K562 (cell line): ENCODE measurements around the gene ZFPM1. TPM values are rescaled to one million over a fixed set of nuclear protein-coding genes. Genes with fewer than 3 reads are reported as not detected.
A peak's percentile ranks its signal among the peaks of the same experiment; 100 is the strongest.

Source experiments
- ATAC-seq: fragments of 200-7000 bp; cut with Tn5 transposase; 3 replicates; pipeline ENCODE4 v1.9.1; 2020; ENCODE audit warnings: moderate library complexity
- BruUV-seq: library from RNA; stranded (reverse); fragments of 400-500 nt; replicated peaks from 2 replicates; lab custom pipeline; 2021; lab: Mats Ljungman, UMichigan
- CTCF ChIA-PET: fragments of 300-600 bp; formaldehyde crosslinking; extraction: SDS; loops from one replicate; lab custom pipeline; 2021; ENCODE audit warnings: low intra/inter-chr PET ratio; lab: Yijun Ruan, JAX
- POLR2A ChIA-PET: fragments of 300-600, 350-650 bp; sonication (Branson Sonifier 250); formaldehyde crosslinking; extraction: SDS; loops from one replicate; lab custom pipeline; 2021; ENCODE audit warnings: antibody characterized with exemption, inconsistent platforms; lab: Yijun Ruan, JAX
- DNase-seq, 4 experiments: peaks; one replicate each; pipeline versions ENCODE4 v3.0.0 to v3.0.0-alpha.2; 2011 to 2018; ENCODE audit warnings: low spot score in 3 of 4, mixed read lengths in 3 of 4; ENCODE audit errors: extremely low read depth in 1 of 4
- FAIRE-seq: peaks from 2 replicates; lab custom pipeline; 2011; peaks lifted over from hg19 to GRCh38; lab: Jason Lieb, UNC
- H2AFZ ChIP-seq: 2 replicates; pipeline ENCODE4 v1.6.0; 2011; ENCODE audit warnings: low read depth, low read length, control low read depth, inconsistent platforms
- H3K27ac ChIP-seq: fragments of 200-600 bp; 3 replicates; pipeline ENCODE4 v1.8.0; 2011; ENCODE audit warnings: low read depth, mild to moderate bottlenecking, control low read depth, inconsistent platforms, low read length, moderate library complexity, mixed read lengths; ENCODE audit errors: extremely low read depth
- H3K27me3 ChIP-seq, 2 experiments: fragments of 300-600 bp in 1 of 2; 2 replicates in 1 of 2; 3 replicates in 1 of 2; pipeline versions ENCODE4 v1.6.0 to v1.8.0; 2011; ENCODE audit warnings: inconsistent platforms in 2 of 2, low read length in 2 of 2, mild to moderate bottlenecking in 1 of 2, mixed read lengths in 1 of 2, moderate library complexity in 1 of 2; ENCODE audit not compliant: control insufficient read depth in 2 of 2, insufficient read depth in 2 of 2
- H3K36me3 ChIP-seq: fragments of 300-600 bp; 3 replicates; pipeline ENCODE4 v1.8.0; 2011; ENCODE audit warnings: mild to moderate bottlenecking, low read length, inconsistent platforms; ENCODE audit not compliant: control insufficient read depth, insufficient read depth
- H3K4me1 ChIP-seq, 2 experiments: fragments of 200-600 bp in 1 of 2; replicated peaks in 1 of 2; 2 replicates in 1 of 2; 3 replicates in 1 of 2; pipeline versions ENCODE4 v1.5.1 to v1.8.0; 2011; ENCODE audit warnings: inconsistent platforms in 2 of 2, low read length in 2 of 2, mild to moderate bottlenecking in 1 of 2, mixed read lengths in 1 of 2, moderate library complexity in 1 of 2; ENCODE audit not compliant: control insufficient read depth in 2 of 2, insufficient read depth in 2 of 2
- H3K4me2 ChIP-seq: 2 replicates; pipeline ENCODE4 v1.6.1; 2011; ENCODE audit warnings: low read length, control low read depth, inconsistent platforms, mixed read lengths; ENCODE audit not compliant: insufficient read depth
- H3K4me3 ChIP-seq: fragments of 200-600 bp; sonication (generic), shearing (Covaris generic); 2 replicates; pipeline ENCODE4 v1.5.1; 2016; ENCODE audit warnings: control low read depth, inconsistent platforms
- H3K79me2 ChIP-seq: fragments of 200-600 bp; 3 replicates; pipeline ENCODE4 v1.8.0; 2011; ENCODE audit warnings: low read length, inconsistent platforms; ENCODE audit not compliant: control insufficient read depth, insufficient read depth
- H3K9ac ChIP-seq, 2 experiments: 2 replicates each; pipeline versions ENCODE4 v1.6.0 to v1.6.1; 2011; ENCODE audit warnings: low read depth in 2 of 2, low read length in 2 of 2, control low read depth in 1 of 2, inconsistent platforms in 1 of 2, mild to moderate bottlenecking in 1 of 2, mixed read lengths in 1 of 2; ENCODE audit not compliant: insufficient read depth in 1 of 2
- H3K9me1 ChIP-seq: one replicate; pipeline ENCODE4 v1.6.0; 2011; ENCODE audit warnings: inconsistent platforms, mild to moderate bottlenecking, low read length, moderate library complexity; ENCODE audit not compliant: control insufficient read depth, insufficient read depth
- H3K9me3 ChIP-seq: replicated peaks from 2 replicates; pipeline ENCODE4 v1.5.1; 2011; ENCODE audit warnings: low read depth, low read length, inconsistent platforms; ENCODE audit not compliant: control insufficient read depth, insufficient read depth
- H4K20me1 ChIP-seq: replicated peaks from 2 replicates; pipeline ENCODE4 v1.6.1; 2011; ENCODE audit warnings: low read length, inconsistent platforms, mixed read lengths; ENCODE audit not compliant: control insufficient read depth, insufficient read depth
- ARID3B ChIP-seq: fragments of 250-450 bp; sonication (Bioruptor Pico); IDR thresholded peaks from 2 replicates; pipeline ENCODE4 v1.4.0; 2020; ENCODE audit warnings: borderline replicate concordance
- DMBX1 ChIP-seq: fragments of 250-450 bp; sonication (Bioruptor Pico); IDR thresholded peaks from 2 replicates; pipeline ENCODE4 v1.8.0; 2022; ENCODE audit warnings: inconsistent platforms, mild to moderate bottlenecking, moderate library complexity, borderline replicate concordance
- HOXB6 ChIP-seq: fragments of 250-450 bp; sonication (Bioruptor Pico); IDR thresholded peaks from 2 replicates; pipeline ENCODE4 v1.5.1; 2022; ENCODE audit warnings: mild to moderate bottlenecking, borderline replicate concordance
- MTA3 ChIP-seq: fragments of 450-650 bp; formaldehyde crosslinking; IDR thresholded peaks from 2 replicates; pipeline ENCODE4 v1.6.1; 2017; ENCODE audit warnings: mild to moderate bottlenecking, borderline replicate concordance
- RAD51 ChIP-seq: fragments of 450-650 bp; IDR thresholded peaks from 2 replicates; pipeline ENCODE4 v1.7.1; 2016; ENCODE audit warnings: low read depth, mild to moderate bottlenecking, borderline replicate concordance
- TFE3 ChIP-seq: fragments of 450-650 bp; formaldehyde crosslinking; IDR thresholded peaks from 2 replicates; pipeline ENCODE4 v1.4.0; 2020; ENCODE audit warnings: mild to moderate bottlenecking, mixed read lengths
- XRCC3 ChIP-seq: fragments of 450-650 bp; IDR thresholded peaks from 2 replicates; pipeline ENCODE4 v1.6.1; 2017; ENCODE audit warnings: mild to moderate bottlenecking, moderate library complexity
- ZNF277 ChIP-seq: fragments of 250-450 bp; sonication (Bioruptor Pico); IDR thresholded peaks from 2 replicates; pipeline ENCODE4 v1.8.0; 2022; ENCODE audit warnings: inconsistent platforms, mild to moderate bottlenecking, moderate library complexity, borderline replicate concordance
- ZNF347 ChIP-seq: fragments of 450-650 bp; formaldehyde crosslinking; IDR thresholded peaks from 2 replicates; pipeline ENCODE4 v1.4.0; 2020; ENCODE audit warnings: low read depth, mild to moderate bottlenecking, moderate library complexity
- ZNF75A ChIP-seq: fragments of 450-650 bp; formaldehyde crosslinking; IDR thresholded peaks from 2 replicates; pipeline ENCODE4 v1.4.0; 2020; ENCODE audit warnings: mild to moderate bottlenecking
- WGBS: fragments of 100-300 bp; shearing (Covaris generic); methylation state at CpG from one replicate; pipeline ENCODE4 v1.1.6; 2016; ENCODE audit warnings: low coverage, mixed read lengths; ENCODE audit not compliant: insufficient coverage; ENCODE audit errors: missing lambda C conversion rate; 5-methylcytosine and 5-hydroxymethylcytosine counted together
- in situ Hi-C: fragments of 300-500 bp; cut with MboI; formaldehyde crosslinking; loops from 4 replicates; pipeline ENCODE4 v1.15.0; 2018; ENCODE audit warnings: inconsistent platforms, mixed read lengths
- intact Hi-C: fragments of 100-400 bp; cut with micrococcal nuclease; formaldehyde crosslinking; loops from 2 replicates; pipeline ENCODE4 v1.14.2; 2022
- polyA plus RNA-seq, 8 experiments: library from polyadenylated mRNA; depleted of rRNA in 4 of 8; stranded (reverse) in 5 of 8; unstranded in 3 of 8; fragments of >200 nt; fragmentation: Nextera tagmentation in 2 of 8; fragmentation: Illumina TruSeq in 1 of 8; extraction: Ambion mirVana in 2 of 8; extraction: Trizol in 1 of 8; gene quantifications; 2 replicates each; pipeline versions ENCODE4 v1.2.1 to v1.2.3, GENCODE V29; 2011 to 2014; ENCODE audit warnings: inconsistent platforms in 1 of 8, missing spikeins in 1 of 8
- total RNA-seq, 7 experiments: library from RNA; depleted of rRNA in 6 of 7; stranded (reverse); fragments of >200 nt in 6 of 7; fragmentation: Illumina TruSeq in 2 of 7; extraction: Trizol in 2 of 7; gene quantifications; 2 replicates each; pipeline versions ENCODE4 v1.2.1 to v1.2.3, GENCODE V29; 2011 to 2021; ENCODE audit warnings: low replicate concordance in 1 of 7

Gene ZFPM1
- total and polyA plus RNA-seq, 9 of the 15 experiments (the other 6 are each of a cell fraction or from before 2014, with no cell fraction given), result 0.03 to 35.9 (median 1.4) TPM

DNA sequence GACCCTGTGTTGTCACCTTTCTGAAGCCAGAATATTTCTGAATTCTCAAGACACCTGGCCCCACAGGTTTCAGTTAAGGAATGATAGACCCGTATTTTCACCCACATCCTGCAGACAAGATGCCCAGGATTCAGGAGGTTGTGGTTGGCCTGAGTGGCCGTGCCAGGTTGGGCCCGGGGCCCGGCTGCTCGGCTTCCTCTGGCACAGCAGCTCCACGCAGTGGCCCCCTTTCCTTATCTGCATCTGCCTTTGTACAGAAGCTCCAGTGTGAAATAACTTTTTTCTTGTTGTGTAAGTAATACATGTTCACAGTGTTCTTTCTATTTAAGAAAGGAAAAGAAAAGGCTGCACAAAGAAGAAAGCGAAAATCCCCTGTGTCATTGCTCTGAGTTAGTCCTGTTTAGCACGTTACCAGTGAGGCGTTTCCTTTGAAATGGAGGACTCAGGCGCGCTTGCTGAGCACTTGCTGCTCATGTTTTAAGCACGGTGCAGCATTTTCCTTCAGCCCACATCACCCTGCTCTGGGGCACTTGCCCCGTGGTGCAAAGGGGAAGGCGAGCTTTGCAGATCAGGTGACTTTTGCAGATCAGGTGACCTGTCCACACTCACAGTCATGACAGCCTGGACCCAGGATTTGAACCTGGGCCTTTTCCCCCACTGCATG is 130.0 kb downstream of the ZFPM1 start:
- Histone ChIP-seq H4K20me1 (peaks cover 45% of the 10 kb centered on the region), H3K9ac (peak overlapping the region in 1 of 2 experiments; percentile 62; a peak in 2 of 4 replicates), H3K36me3 (peaks cover 94% of the 10 kb centered on the region), H3K4me3 (no peak overlapping the region), H3K79me2 (peaks cover 78% of the 10 kb centered on the region), H3K27me3 (no peaks in the 10 kb centered on the region), H2AFZ (no peak overlapping the region), H3K4me1 (peaks cover 0 to 11% of the 10 kb centered on the region in 2 experiments; a peak in 2 of 5 replicates), H3K9me1 (peaks cover 6% of the 10 kb centered on the region), H3K4me2 (no peak overlapping the region), H3K9me3 (no peaks in the 10 kb centered on the region), H3K27ac (no peak overlapping the region)
- intact Hi-C loops (no loop called here), in situ Hi-C loops (no loop called here)
- CTCF ChIA-PET, result no interaction called here
- 91% methylated on average over 13 of the region's 14 CpGs for WGBS
- POLR2A ChIA-PET, result interaction anchor here (1.0 to 3.6 kb wide), 2 partner anchors 12 to 34 kb away, joined by 3 to 27 read pairs; partner anchors contain the start of gene ZC3H18
- FAIRE-seq (no peak), ATAC-seq (no peak), DNase-seq (no peak)
- no TSS peak for BruUV-seq
- TF ChIP-seq RAD51 (peak; percentile 26; the same call in 1 of the 2 replicates), XRCC3 (no peak)

DNA sequence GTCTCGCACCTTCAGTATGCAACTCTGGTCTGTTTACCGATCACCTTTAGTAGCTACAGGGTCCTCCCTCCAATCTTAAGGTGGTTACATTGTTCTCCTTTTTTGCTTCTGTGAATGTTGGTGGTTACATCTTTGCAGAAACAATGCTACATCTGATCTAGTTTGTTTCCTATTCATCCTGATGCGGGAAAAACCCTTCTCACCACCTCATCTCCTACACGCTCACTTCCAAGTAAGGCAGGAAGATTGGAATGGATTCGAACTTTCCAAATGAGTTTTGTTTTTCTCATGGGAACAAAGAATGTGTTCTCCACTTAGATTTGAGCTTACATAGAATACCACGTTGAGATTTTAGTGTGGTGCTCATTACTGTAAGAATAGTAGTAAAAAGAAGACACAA is 131.6 kb downstream of the ZFPM1 start:
- FAIRE-seq (peak; percentile 66), DNase-seq (no peak), ATAC-seq (no peak)
- H3K4me1 ChIP-seq, result peaks cover 0 to 11% of the 10 kb centered on the region in 2 experiments; a peak in 2 of 5 replicates
- no peak overlapping the region for H3K4me3 ChIP-seq
- peaks cover 44% of the 10 kb centered on the region for H4K20me1 ChIP-seq
- CTCF ChIA-PET, result no interaction called here
- H3K9me1 ChIP-seq, result peaks cover 5% of the 10 kb centered on the region
- no peak overlapping the region for H3K9ac ChIP-seq
- in situ Hi-C loops (no loop called here), intact Hi-C loops (no loop called here)
- WGBS, result 84% methylated on average over 6 of the region's 6 CpGs
- POLR2A ChIA-PET, result interaction anchor here (0.6 to 1.8 kb wide), 4 partner anchors 8 to 165 kb away, joined by 3 to 5 read pairs (median 4); partner anchors contain the start of gene ZC3H18
- no peaks in the 10 kb centered on the region for H3K27me3 ChIP-seq
- no peaks in the 10 kb centered on the region for H3K9me3 ChIP-seq
- no peak overlapping the region for H3K4me2 ChIP-seq
- no TSS peak for BruUV-seq
- H3K36me3 ChIP-seq, result peaks cover 94% of the 10 kb centered on the region
- H2AFZ ChIP-seq, result no peak overlapping the region
- peaks cover 66% of the 10 kb centered on the region for H3K79me2 ChIP-seq
- no peak overlapping the region for H3K27ac ChIP-seq
- TF ChIP-seq ZNF75A, result no peak
- no peak for TF ChIP-seq MTA3
- TF ChIP-seq ARID3B, result no peak
- no peak for TF ChIP-seq TFE3 (CRISPR knock-in tag)
- TF ChIP-seq ZNF347 (CRISPR knock-in tag), result no peak
- TF ChIP-seq DMBX1 (CRISPR knock-in tag), result no peak
- TF ChIP-seq HOXB6 (CRISPR knock-in tag), result no peak
- no peak for TF ChIP-seq ZNF277 (CRISPR knock-in tag)
